ENCODE data around the gene SHPK.

- no peak for TF ChIP-seq CTCF (IDR thresholded peaks at IDR 0.05; ENCODE audit: insufficient read depth, low read length, poor library complexity, severe bottlenecking)
- no peak for TF ChIP-seq EZH2phosphoT487 (conservative IDR thresholded peaks at IDR 0.05; ENCODE audit: low read length)
Measured at GRCh38 chr17:3576970-3577369, 59.1 kb downstream of the SHPK start.

Measured in SU-DHL-6 (cell line).